GM23338 (cell line): ENCODE data around the gene ST8SIA2. TPM values are rescaled to one million over a fixed set of nuclear protein-coding genes. Genes with fewer than 3 reads are reported as not detected.

Experiments
- ATAC-seq: fragments of 200-7000 bp; cut with Tn5 transposase; 3 replicates; pipeline ENCODE4 v1.9.1; 2020
- DNase-seq: peaks from one replicate; pipeline ENCODE4 v3.0.0-alpha.2; 2015; ENCODE audit warnings: low spot score
- H2AFZ ChIP-seq: fragments of 200-600 bp; sonication (generic); 2 replicates; pipeline ENCODE4 v1.8.0; 2016; ENCODE audit warnings: antibody characterized with exemption, mild to moderate bottlenecking, moderate library complexity
- H3F3A ChIP-seq: fragments of 200-600 bp; sonication (generic); replicated peaks from 2 replicates; pipeline ENCODE4 v1.8.0; 2017; ENCODE audit warnings: antibody characterized with exemption, mixed run types, low read depth
- H3K27ac ChIP-seq: fragments of 200-600 bp; sonication (generic); 2 replicates; pipeline ENCODE4 v1.6.1; 2016; ENCODE audit warnings: low read depth
- H3K27me3 ChIP-seq: fragments of 200-600 bp; sonication (generic); 2 replicates; pipeline ENCODE4 v1.8.0; 2016; ENCODE audit warnings: mild to moderate bottlenecking, mixed run types, moderate library complexity; ENCODE audit not compliant: insufficient read depth
- H3K36me3 ChIP-seq: fragments of 200-600 bp; sonication (generic); 2 replicates; pipeline ENCODE4 v1.8.0; 2016; ENCODE audit warnings: mild to moderate bottlenecking; ENCODE audit not compliant: insufficient read depth
- H3K4me1 ChIP-seq: fragments of 200-600 bp; sonication (generic); 2 replicates; pipeline ENCODE4 v1.8.0; 2016; ENCODE audit warnings: mild to moderate bottlenecking, moderate library complexity; ENCODE audit not compliant: insufficient read depth
- H3K4me2 ChIP-seq: fragments of 200-600 bp; sonication (generic); 2 replicates; pipeline ENCODE4 v1.7.1; 2017; ENCODE audit warnings: mixed run types
- H3K4me3 ChIP-seq: fragments of 200-600 bp; sonication (generic); 2 replicates; pipeline ENCODE4 v1.6.1; 2016; ENCODE audit warnings: mixed run types
- H3K79me2 ChIP-seq: fragments of 200-600 bp; sonication (generic); replicated peaks from 2 replicates; pipeline ENCODE4 v1.8.0; 2017; ENCODE audit warnings: mild to moderate bottlenecking; ENCODE audit not compliant: insufficient read depth
- H3K9me2 ChIP-seq: fragments of 200-600 bp; sonication (generic); 2 replicates; pipeline ENCODE4 v1.8.0; 2017; ENCODE audit not compliant: insufficient read depth
- H4K20me1 ChIP-seq: fragments of 200-600 bp; sonication (generic); replicated peaks from 2 replicates; pipeline ENCODE4 v1.8.0; 2017; ENCODE audit warnings: mild to moderate bottlenecking; ENCODE audit not compliant: insufficient read depth
- H3K27ac Mint-ChIP-seq: 2 replicates; pipeline ENCODE4 v1.8.0; 2020; ENCODE audit warnings: inconsistent platforms, mild to moderate bottlenecking, moderate library complexity, mixed read lengths
- H3K27me3 Mint-ChIP-seq: 3 replicates; pipeline ENCODE4 v1.8.0; 2022; ENCODE audit warnings: low read depth, mild to moderate bottlenecking, moderate library complexity, mixed read lengths, inconsistent platforms; ENCODE audit not compliant: insufficient read depth, poor library complexity
- H3K36me3 Mint-ChIP-seq: 3 replicates; pipeline ENCODE4 v1.8.0; 2021; ENCODE audit warnings: low read depth, mild to moderate bottlenecking, inconsistent platforms, moderate library complexity, mixed read lengths
- H3K4me1 Mint-ChIP-seq: 3 replicates; pipeline ENCODE4 v1.8.0; 2020; ENCODE audit warnings: mild to moderate bottlenecking, inconsistent platforms, mixed read lengths
- H3K4me3 Mint-ChIP-seq: 3 replicates; pipeline ENCODE4 v1.8.0; 2021; ENCODE audit warnings: moderate library complexity, mild to moderate bottlenecking, inconsistent platforms, mixed read lengths
- H3K9me3 Mint-ChIP-seq: 3 replicates; pipeline ENCODE4 v1.8.0; 2020; ENCODE audit warnings: moderate library complexity, mild to moderate bottlenecking, inconsistent platforms, mixed read lengths
- CREB1 ChIP-seq: fragments of 250-450 bp; sonication (Bioruptor Pico); IDR thresholded peaks from 2 replicates; pipeline ENCODE4 v1.5.0; 2020; ENCODE audit warnings: low read depth, mild to moderate bottlenecking, moderate library complexity
- EZH2 ChIP-seq: fragments of 200-600 bp; sonication (generic); IDR thresholded peaks from one replicate; pipeline ENCODE4 v1.8.0; 2017; ENCODE audit warnings: antibody characterized with exemption, mild to moderate bottlenecking, low read depth; ENCODE audit not compliant: unreplicated experiment
- NANOG ChIP-seq: IDR thresholded peaks from 2 replicates; pipeline ENCODE4 v1.6.1; 2016; ENCODE audit warnings: antibody characterized with exemption, borderline replicate concordance
- POLR2AphosphoS5 ChIP-seq: IDR thresholded peaks from 2 replicates; pipeline ENCODE4 v1.6.1; 2016; ENCODE audit warnings: antibody characterized with exemption, low read depth
- ZNF331 ChIP-seq: fragments of 250-450 bp; sonication (Bioruptor Pico); IDR thresholded peaks from 2 replicates; pipeline ENCODE4 v1.5.0; 2020; ENCODE audit warnings: low read depth, mild to moderate bottlenecking, moderate library complexity
- polyA plus RNA-seq: library from polyadenylated mRNA; unstranded; fragments of >200 nt; fragmentation: Nextera tagmentation; extraction: Ambion mirVana; gene quantifications from 2 replicates; pipeline ENCODE4 v1.2.1, GENCODE V29; 2016
- small RNA-seq: library from RNA; depleted of rRNA; stranded (forward); fragments of <200 nt; gene quantifications from one replicate; pipeline ENCODE3, GENCODE V24; 2014; ENCODE audit warnings: low replicate concordance
- total RNA-seq: library from RNA; depleted of rRNA; stranded (reverse); fragments of >200 nt; shearing (Covaris generic); gene quantifications from 2 replicates; pipeline ENCODE4 v1.2.3, GENCODE V29; 2014
- TF ChIP-seq, protein P1 (sequence below): fragments of 250-450 bp; sonication (Bioruptor Pico); IDR thresholded peaks from 2 replicates; pipeline ENCODE4 v1.5.0; 2020; ENCODE audit warnings: mild to moderate bottlenecking, moderate library complexity

ST8SIA2 gene
- total and polyA plus RNA-seq, 2 experiments from 2014 or later = 0.66 to 1.2 TPM

- Mint-ChIP-seq H3K36me3 (peaks cover 69% of the 10 kb centered on the region), H3K27ac (peak overlapping the region; percentile 92), H3K4me1 (peaks cover 11% of the 10 kb centered on the region), H3K9me3 (peaks cover 80% of the 10 kb centered on the region), H3K27me3 (peaks cover 16% of the 10 kb centered on the region), H3K4me3 (no peak overlapping the region)
- Histone ChIP-seq H3F3A (no peaks in the 10 kb centered on the region), H3K9me2 (0 out of 2 replicates have a peak, but pooled peaks cover 5% of the 10 kb centered on the region), H3K79me2 (no peaks in the 10 kb centered on the region), H3K36me3 (peaks cover 9% of the 10 kb centered on the region; the same call in 1 of the 2 replicates), H3K27me3 (no peaks in the 10 kb centered on the region), H2AFZ (no peak overlapping the region), H3K4me1 (no peaks in the 10 kb centered on the region), H3K27ac (peak overlapping the region; percentile 51), H4K20me1 (no peaks in the 10 kb centered on the region), H3K4me2 (no peak overlapping the region), H3K4me3 (no peak overlapping the region)
- peak; percentile 92 for DNase-seq
- ATAC-seq = peak; percentile 100
- TF ChIP-seq EZH2 (no peak), ZNF331 (CRISPR knock-in tag) (no peak), NANOG (peak; percentile 64), POLR2AphosphoS5 (no peak), CREB1 (peak; percentile 18; the same call in 1 of the 2 replicates)
- TF ChIP-seq, protein P1, sequence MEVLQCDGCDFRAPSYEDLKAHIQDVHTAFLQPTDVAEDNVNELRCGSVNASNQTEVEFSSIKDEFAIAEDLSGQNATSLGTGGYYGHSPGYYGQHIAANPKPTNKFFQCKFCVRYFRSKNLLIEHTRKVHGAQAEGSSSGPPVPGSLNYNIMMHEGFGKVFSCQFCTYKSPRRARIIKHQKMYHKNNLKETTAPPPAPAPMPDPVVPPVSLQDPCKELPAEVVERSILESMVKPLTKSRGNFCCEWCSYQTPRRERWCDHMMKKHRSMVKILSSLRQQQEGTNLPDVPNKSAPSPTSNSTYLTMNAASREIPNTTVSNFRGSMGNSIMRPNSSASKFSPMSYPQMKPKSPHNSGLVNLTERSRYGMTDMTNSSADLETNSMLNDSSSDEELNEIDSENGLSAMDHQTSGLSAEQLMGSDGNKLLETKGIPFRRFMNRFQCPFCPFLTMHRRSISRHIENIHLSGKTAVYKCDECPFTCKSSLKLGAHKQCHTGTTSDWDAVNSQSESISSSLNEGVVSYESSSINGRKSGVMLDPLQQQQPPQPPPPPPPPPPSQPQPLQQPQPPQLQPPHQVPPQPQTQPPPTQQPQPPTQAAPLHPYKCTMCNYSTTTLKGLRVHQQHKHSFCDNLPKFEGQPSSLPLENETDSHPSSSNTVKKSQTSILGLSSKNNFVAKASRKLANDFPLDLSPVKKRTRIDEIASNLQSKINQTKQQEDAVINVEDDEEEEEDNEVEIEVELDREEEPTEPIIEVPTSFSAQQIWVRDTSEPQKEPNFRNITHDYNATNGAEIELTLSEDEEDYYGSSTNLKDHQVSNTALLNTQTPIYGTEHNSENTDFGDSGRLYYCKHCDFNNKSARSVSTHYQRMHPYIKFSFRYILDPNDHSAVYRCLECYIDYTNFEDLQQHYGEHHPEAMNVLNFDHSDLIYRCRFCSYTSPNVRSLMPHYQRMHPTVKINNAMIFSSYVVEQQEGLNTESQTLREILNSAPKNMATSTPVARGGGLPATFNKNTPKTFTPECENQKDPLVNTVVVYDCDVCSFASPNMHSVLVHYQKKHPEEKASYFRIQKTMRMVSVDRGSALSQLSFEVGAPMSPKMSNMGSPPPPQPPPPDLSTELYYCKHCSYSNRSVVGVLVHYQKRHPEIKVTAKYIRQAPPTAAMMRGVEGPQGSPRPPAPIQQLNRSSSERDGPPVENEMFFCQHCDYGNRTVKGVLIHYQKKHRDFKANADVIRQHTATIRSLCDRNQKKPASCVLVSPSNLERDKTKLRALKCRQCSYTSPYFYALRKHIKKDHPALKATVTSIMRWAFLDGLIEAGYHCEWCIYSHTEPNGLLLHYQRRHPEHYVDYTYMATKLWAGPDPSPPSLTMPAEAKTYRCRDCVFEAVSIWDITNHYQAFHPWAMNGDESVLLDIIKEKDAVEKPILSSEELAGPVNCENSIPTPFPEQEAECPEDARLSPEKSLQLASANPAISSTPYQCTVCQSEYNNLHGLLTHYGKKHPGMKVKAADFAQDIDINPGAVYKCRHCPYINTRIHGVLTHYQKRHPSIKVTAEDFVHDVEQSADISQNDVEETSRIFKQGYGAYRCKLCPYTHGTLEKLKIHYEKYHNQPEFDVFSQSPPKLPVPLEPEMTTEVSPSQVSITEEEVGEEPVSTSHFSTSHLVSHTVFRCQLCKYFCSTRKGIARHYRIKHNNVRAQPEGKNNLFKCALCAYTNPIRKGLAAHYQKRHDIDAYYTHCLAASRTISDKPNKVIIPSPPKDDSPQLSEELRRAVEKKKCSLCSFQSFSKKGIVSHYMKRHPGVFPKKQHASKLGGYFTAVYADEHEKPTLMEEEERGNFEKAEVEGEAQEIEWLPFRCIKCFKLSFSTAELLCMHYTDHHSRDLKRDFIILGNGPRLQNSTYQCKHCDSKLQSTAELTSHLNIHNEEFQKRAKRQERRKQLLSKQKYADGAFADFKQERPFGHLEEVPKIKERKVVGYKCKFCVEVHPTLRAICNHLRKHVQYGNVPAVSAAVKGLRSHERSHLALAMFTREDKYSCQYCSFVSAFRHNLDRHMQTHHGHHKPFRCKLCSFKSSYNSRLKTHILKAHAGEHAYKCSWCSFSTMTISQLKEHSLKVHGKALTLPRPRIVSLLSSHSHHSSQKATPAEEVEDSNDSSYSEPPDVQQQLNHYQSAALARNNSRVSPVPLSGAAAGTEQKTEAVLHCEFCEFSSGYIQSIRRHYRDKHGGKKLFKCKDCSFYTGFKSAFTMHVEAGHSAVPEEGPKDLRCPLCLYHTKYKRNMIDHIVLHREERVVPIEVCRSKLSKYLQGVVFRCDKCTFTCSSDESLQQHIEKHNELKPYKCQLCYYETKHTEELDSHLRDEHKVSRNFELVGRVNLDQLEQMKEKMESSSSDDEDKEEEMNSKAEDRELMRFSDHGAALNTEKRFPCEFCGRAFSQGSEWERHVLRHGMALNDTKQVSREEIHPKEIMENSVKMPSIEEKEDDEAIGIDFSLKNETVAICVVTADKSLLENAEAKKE (CRISPR knock-in tag) = peak; percentile 85
Observed at GRCh38 chr15:92510163-92510882, 116.6 kb downstream of the ST8SIA2 start.

Small RNAs within 50 kb of the gene (small RNA-seq; reads per million reads assigned to genes)
- not detected for gene RF01233
